Epithelial cell of proximal tubule (primary cell): ENCODE data around the gene BOD1L1. TPM values are rescaled to one million over a fixed set of nuclear protein-coding genes. Genes with fewer than 3 reads are reported as not detected.

Experiments
- DNase-seq: peaks from one replicate; pipeline ENCODE4 v3.0.0-alpha.2; 2011; ENCODE audit warnings: low read depth
- H3K4me3 ChIP-seq: 2 replicates; pipeline ENCODE4 v1.5.1; 2011; ENCODE audit warnings: low read depth, mild to moderate bottlenecking, low read length
- CTCF ChIP-seq: conservative IDR thresholded peaks from 2 replicates; pipeline ENCODE4 v1.5.1; 2012; ENCODE audit warnings: low read depth, mild to moderate bottlenecking, low read length
- total RNA-seq: library from RNA; depleted of rRNA; stranded (reverse); fragments of >200 nt; gene quantifications from 2 replicates; pipeline ENCODE4 v1.2.3, GENCODE V29; 2015

Gene BOD1L1
- total RNA-seq, 1 donor from 2014 or later, result 20.6 TPM

GRCh38 chr4:13618212-13618806, 9.2 kb downstream of the BOD1L1 start:
- TF ChIP-seq CTCF, result no peak
- no peak overlapping the region for H3K4me3 ChIP-seq
- DNase-seq, result no peak

- DNase-seq, result no peak
- no peak for TF ChIP-seq CTCF
- no peak overlapping the region for H3K4me3 ChIP-seq
Measured at GRCh38 chr4:13617801-13618200, 9.7 kb downstream of the BOD1L1 start.

GRCh38 chr4:13616597-13616996, 10.9 kb downstream of the BOD1L1 start:
- DNase-seq, result no peak
- no peak for TF ChIP-seq CTCF
- no peak overlapping the region for H3K4me3 ChIP-seq

GRCh38 chr4:13615161-13615560, 12.4 kb downstream of the BOD1L1 start:
- TF ChIP-seq CTCF, result no peak
- H3K4me3 ChIP-seq, result no peak overlapping the region
- no peak for DNase-seq

DNA sequence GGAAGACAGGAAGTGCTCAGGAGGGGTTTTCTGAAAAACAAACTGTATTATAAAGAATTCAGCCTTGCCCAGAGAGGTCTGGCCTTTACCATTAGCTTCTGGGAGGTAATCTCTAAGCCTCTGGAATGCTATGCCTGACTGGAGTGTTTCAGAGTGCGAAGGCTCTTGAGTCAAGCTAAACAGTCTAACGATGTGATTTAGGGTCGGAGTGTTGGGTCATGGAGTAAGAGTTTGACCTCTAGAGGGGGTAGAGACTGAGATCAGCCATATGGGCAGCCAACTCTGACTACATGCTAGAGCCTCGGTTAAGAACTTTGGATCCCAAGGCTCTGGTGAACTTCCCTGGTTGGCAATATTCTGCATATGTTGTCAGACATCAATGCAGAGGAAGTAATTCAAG, 15.0 kb downstream of the BOD1L1 start:
- peak; percentile 31 for DNase-seq
- TF ChIP-seq CTCF, result no peak
- no peak overlapping the region for H3K4me3 ChIP-seq

DNA sequence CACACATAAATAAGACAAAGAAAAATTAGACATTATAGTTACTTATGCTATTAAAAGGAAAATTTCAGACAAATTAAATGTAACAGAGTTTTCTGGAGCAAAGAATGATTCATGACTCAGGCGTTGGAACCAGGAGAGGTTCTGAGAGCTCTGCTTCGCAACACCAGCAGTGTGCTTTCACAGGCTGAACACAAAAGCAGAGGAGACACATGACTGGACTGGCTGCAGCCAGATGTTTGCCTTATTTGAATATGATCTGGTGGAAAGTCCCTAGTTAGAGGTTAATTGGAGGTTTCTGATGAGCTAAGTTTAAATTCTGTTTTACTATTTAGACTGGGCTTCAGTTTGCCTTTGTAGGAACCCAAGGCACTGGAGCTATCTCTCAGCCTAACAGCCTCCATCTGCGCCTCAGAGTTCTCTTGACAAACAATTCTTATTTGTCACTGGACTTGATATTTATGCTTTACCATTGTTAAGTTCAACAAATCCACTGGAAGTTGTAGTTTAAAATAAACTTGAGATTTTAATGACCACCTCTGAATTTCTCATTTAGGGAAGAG, 16.2 kb downstream of the BOD1L1 start:
- no peak overlapping the region for H3K4me3 ChIP-seq
- TF ChIP-seq CTCF, result no peak
- DNase-seq, result peak; percentile 55

DNA sequence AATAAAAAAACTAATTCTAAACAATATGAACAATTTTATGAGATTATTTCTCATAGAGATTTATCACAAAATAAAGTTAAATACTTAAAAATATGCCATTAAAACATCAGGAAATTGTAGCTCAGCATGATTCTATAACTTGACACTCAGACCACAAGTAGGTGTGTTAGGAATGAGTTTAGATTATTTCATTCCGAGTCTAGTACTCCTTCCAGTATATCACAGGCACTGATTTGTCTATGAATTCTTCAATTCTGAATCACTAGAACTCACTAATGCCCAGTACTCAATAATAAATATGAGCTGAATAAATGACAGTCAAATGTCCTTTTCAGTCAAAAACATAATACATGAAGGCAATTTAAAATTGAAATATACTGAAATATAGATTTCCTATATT, 22.2 kb downstream of the BOD1L1 start:
- H3K4me3 ChIP-seq, result no peak overlapping the region
- TF ChIP-seq CTCF, result no peak
- no peak for DNase-seq
